Upper lobe of left lung (tissue), 6 donors: ENCODE data around the gene ISOC2. TPM values are rescaled to one million over a fixed set of nuclear protein-coding genes. Genes with fewer than 3 reads are reported as not detected.

ENCODE experiments used
- ATAC-seq, 2 donors: fragments of 200-7000 bp; cut with Tn5 transposase; one replicate each; pipeline ENCODE4 v1.9.1; 2022; ENCODE audit warnings: mild to moderate bottlenecking in 2 of 2, moderate library complexity in 2 of 2; ENCODE audit not compliant: low FRiP score in 2 of 2
- DNase-seq, 2 donors: peaks; one replicate each; pipeline ENCODE4 v3.0.0-alpha.2; 2019 to 2020
- H3K27ac ChIP-seq, 4 donors: fragments of 200-600 bp; sonication (generic); one replicate each; pipeline ENCODE4 v1.5.1; 2016 to 2019
- H3K27me3 ChIP-seq, 4 donors: fragments of 200-600 bp; sonication (generic); one replicate each; pipeline ENCODE4 v1.5.1; 2017 to 2019
- H3K36me3 ChIP-seq, 4 donors: fragments of 200-600 bp; sonication (generic); one replicate each; pipeline ENCODE4 v1.5.1; 2016 to 2019
- H3K4me1 ChIP-seq, 4 donors: fragments of 200-600 bp; sonication (generic); one replicate each; pipeline ENCODE4 v1.5.1; 2018 to 2019
- H3K4me3 ChIP-seq, 4 donors: fragments of 200-600 bp; sonication (generic); one replicate each; pipeline ENCODE4 v1.5.1; 2017 to 2019; ENCODE audit warnings: mild to moderate bottlenecking in 2 of 4, moderate library complexity in 1 of 4
- H3K9me3 ChIP-seq, 4 donors: fragments of 200-600 bp; sonication (generic); one replicate each; pipeline ENCODE4 v1.5.1; 2018 to 2019
- EP300 ChIP-seq, 4 donors: sonication (generic); formaldehyde crosslinking; IDR thresholded peaks; one replicate each; pipeline ENCODE4 v1.5.1; 2017; ENCODE audit warnings: antibody characterized with exemption in 4 of 4, control low read depth in 2 of 4
- POLR2A ChIP-seq, 4 donors: fragments of 450-650 bp; IDR thresholded peaks; one replicate each; pipeline ENCODE4 v1.5.1; 2016 to 2017; ENCODE audit warnings: antibody characterized with exemption in 4 of 4, mild to moderate bottlenecking in 2 of 4
- POLR2AphosphoS5 ChIP-seq, 2 donors: sonication (generic); formaldehyde crosslinking; IDR thresholded peaks; one replicate each; pipeline ENCODE4 v1.5.1; 2017; ENCODE audit warnings: antibody characterized with exemption in 2 of 2
- WGBS, 2 donors: methylation state at CpG; one replicate each; pipeline ENCODE4 v1.1.5; 2017 to 2018; 5-methylcytosine and 5-hydroxymethylcytosine counted together
- total RNA-seq, 6 donors: library from RNA; depleted of rRNA in 4 of 6; stranded (reverse); fragments of >200 nt in 4 of 6; gene quantifications; one replicate each; pipeline versions ENCODE4 v1.1.0 to v1.2.1, GENCODE V29; 2016 to 2021
- TF ChIP-seq, protein P1 (sequence below), 6 experiments: fragments of 450-650 bp in 4 of 6; fragments of 200-600 bp in 2 of 6; sonication (generic) in 2 of 6; IDR thresholded peaks; one replicate each; pipeline ENCODE4 v1.5.1; 2016 to 2019; ENCODE audit warnings: antibody characterized with exemption in 6 of 6
- donor health status: DM: no; HTN: no; CAD: no; lungs with moderate emphysema.
- donor health status: DM: no; HTN: yes; CAD: no; lungs with severe emphysema.

ISOC2 gene
- total RNA-seq, 6 donors from 2014 or later = 4.2 to 44.8 (median 36.7) TPM

GRCh38 chr19:55472463-55472862 is 11.0 kb upstream of the ISOC2 start:
- DNase-seq (peak; percentile 60 to 69), ATAC-seq (peak in 1 of 2 donors; percentile 45)
- H3K27ac ChIP-seq = no peak overlapping the region
- no peaks in the 10 kb centered on the region for H3K27me3 ChIP-seq
- H3K36me3 ChIP-seq = no peaks in the 10 kb centered on the region
- WGBS, 2 donors = 70 to 88% methylated on average over 2 to 5 of the region's 8 CpGs
- peaks cover 15 to 21% (median 17%) of the 10 kb centered on the region in 4 donors for H3K4me1 ChIP-seq
- no peak overlapping the region for H3K4me3 ChIP-seq
- no peaks in the 10 kb centered on the region for H3K9me3 ChIP-seq
- TF ChIP-seq POLR2AphosphoS5 (IDR thresholded peaks at IDR 0.05) (peak in 1 of 2 donors; percentile 30), EP300 (IDR thresholded peaks at IDR 0.05) (no peak)

GRCh38 chr19:55471266-55471665 is 9.8 kb upstream of the ISOC2 start:
- no peak for ATAC-seq
- no peaks in the 10 kb centered on the region for H3K9me3 ChIP-seq
- DNase-seq = peak in 1 of 2 donors; percentile 22
- H3K4me3 ChIP-seq = no peak overlapping the region
- no peaks in the 10 kb centered on the region for H3K27me3 ChIP-seq
- H3K27ac ChIP-seq = no peak overlapping the region
- 85 to 87% methylated on average over 13 of the region's 13 CpGs for WGBS, 2 donors
- H3K4me1 ChIP-seq = peaks cover 13 to 18% (median 15%) of the 10 kb centered on the region in 4 donors
- TF ChIP-seq EP300 (IDR thresholded peaks at IDR 0.05) = no peak
- no peak for TF ChIP-seq POLR2A (IDR thresholded peaks at IDR 0.05)
- TF ChIP-seq POLR2AphosphoS5 (IDR thresholded peaks at IDR 0.05) = no peak
- TF ChIP-seq, protein P1, sequence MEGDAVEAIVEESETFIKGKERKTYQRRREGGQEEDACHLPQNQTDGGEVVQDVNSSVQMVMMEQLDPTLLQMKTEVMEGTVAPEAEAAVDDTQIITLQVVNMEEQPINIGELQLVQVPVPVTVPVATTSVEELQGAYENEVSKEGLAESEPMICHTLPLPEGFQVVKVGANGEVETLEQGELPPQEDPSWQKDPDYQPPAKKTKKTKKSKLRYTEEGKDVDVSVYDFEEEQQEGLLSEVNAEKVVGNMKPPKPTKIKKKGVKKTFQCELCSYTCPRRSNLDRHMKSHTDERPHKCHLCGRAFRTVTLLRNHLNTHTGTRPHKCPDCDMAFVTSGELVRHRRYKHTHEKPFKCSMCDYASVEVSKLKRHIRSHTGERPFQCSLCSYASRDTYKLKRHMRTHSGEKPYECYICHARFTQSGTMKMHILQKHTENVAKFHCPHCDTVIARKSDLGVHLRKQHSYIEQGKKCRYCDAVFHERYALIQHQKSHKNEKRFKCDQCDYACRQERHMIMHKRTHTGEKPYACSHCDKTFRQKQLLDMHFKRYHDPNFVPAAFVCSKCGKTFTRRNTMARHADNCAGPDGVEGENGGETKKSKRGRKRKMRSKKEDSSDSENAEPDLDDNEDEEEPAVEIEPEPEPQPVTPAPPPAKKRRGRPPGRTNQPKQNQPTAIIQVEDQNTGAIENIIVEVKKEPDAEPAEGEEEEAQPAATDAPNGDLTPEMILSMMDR (IDR thresholded peaks at IDR 0.05) = no peak
- no peaks in the 10 kb centered on the region for H3K36me3 ChIP-seq

- Histone ChIP-seq H3K4me3 (no peak overlapping the region), H3K9me3 (no peaks in the 10 kb centered on the region), H3K36me3 (no peaks in the 10 kb centered on the region), H3K27me3 (no peaks in the 10 kb centered on the region), H3K27ac (no peak overlapping the region), H3K4me1 (peaks cover 6 to 11% (median 9%) of the 10 kb centered on the region in 4 donors)
- WGBS, 2 donors = 6% methylated on average over 4 of the region's 4 CpGs; no CpG with 5 or more reads in 1 of the 2 donors
- ATAC-seq (no peak), DNase-seq (no peak)
- TF ChIP-seq EP300 (IDR thresholded peaks at IDR 0.05) (no peak), POLR2A (IDR thresholded peaks at IDR 0.05) (no peak), POLR2AphosphoS5 (IDR thresholded peaks at IDR 0.05) (no peak)
- TF ChIP-seq, protein P1 (IDR thresholded peaks at IDR 0.05) = no peak
These were observed 6.6 kb upstream of the ISOC2 start for GRCh38 chr19:55468054-55468393.

- Histone ChIP-seq H3K9me3 (no peaks in the 10 kb centered on the region), H3K4me1 (peaks cover 10 to 14% (median 11%) of the 10 kb centered on the region in 4 donors), H3K4me3 (no peak overlapping the region), H3K36me3 (no peaks in the 10 kb centered on the region), H3K27ac (no peak overlapping the region), H3K27me3 (no peaks in the 10 kb centered on the region)
- 30 to 48% methylated on average over 18 to 29 of the region's 29 CpGs for WGBS, 2 donors
- TF ChIP-seq POLR2AphosphoS5 (IDR thresholded peaks at IDR 0.05) = no peak
- TF ChIP-seq, protein P1 (IDR thresholded peaks at IDR 0.05) = peak; percentile 93 to 99 (median 95)
- DNase-seq (peak; percentile 72 to 95), ATAC-seq (peak; percentile 89 to 96)
These were observed 6.0 kb upstream of the ISOC2 start for GRCh38 chr19:55467236-55468053.

DNA sequence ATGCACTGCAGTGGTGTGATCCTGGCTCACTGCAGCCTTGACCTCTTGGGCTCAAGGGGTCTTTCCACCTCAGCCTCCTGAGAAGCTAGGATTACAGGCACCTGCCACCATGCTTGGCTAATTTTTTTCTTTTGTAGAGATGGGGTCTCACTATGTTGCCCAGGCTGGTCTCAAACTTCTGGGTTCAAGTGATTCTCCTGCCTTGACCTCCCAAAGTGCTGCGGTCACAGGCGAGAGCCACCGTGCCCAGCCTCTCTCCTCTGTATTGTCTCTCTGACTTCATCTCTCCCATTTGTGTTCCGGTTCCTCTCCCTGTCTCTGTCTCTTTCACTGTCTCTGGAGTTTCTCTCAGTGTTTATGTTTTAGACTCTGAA is 4.8 kb upstream of the ISOC2 start:
- H3K4me1 ChIP-seq = peaks cover 13 to 18% (median 15%) of the 10 kb centered on the region in 4 donors

More for the DNA sequence above, 4.8 kb upstream of the ISOC2 start:
- no peak for DNase-seq
- H3K36me3 ChIP-seq = no peaks in the 10 kb centered on the region
- TF ChIP-seq POLR2A (IDR thresholded peaks at IDR 0.05) (no peak), EP300 (IDR thresholded peaks at IDR 0.05) (no peak), POLR2AphosphoS5 (IDR thresholded peaks at IDR 0.05) (no peak)
- TF ChIP-seq, protein P1 (IDR thresholded peaks at IDR 0.05) = no peak
- H3K4me3 ChIP-seq = no peak overlapping the region
- ATAC-seq = no peak
- H3K27me3 ChIP-seq = no peaks in the 10 kb centered on the region
- no peak overlapping the region for H3K27ac ChIP-seq
- H3K9me3 ChIP-seq = no peaks in the 10 kb centered on the region
- 73 to 97% methylated on average over 4 of the region's 4 CpGs for WGBS, 2 donors
